OCI-LY1 (cell line): ENCODE measurements around the gene ACMSD.

Experiments used
- EZH2 ChIP-seq: fragments of 200-600 bp; sonication (generic), shearing (Covaris generic); IDR thresholded peaks from 2 replicates; pipeline ENCODE4 v1.8.0; 2017; ENCODE audit warnings: borderline replicate concordance, mixed run types, mild to moderate bottlenecking, antibody characterized with exemption, low read length, moderate library complexity, mixed read lengths
- TF ChIP-seq, protein P1 (sequence below): fragments of 200-600 bp; sonication (generic), shearing (Covaris generic); IDR thresholded peaks from 2 replicates; pipeline ENCODE4 v1.5.1; 2017; ENCODE audit warnings: mild to moderate bottlenecking, antibody characterized with exemption, low read length, moderate library complexity, mixed read lengths

DNA sequence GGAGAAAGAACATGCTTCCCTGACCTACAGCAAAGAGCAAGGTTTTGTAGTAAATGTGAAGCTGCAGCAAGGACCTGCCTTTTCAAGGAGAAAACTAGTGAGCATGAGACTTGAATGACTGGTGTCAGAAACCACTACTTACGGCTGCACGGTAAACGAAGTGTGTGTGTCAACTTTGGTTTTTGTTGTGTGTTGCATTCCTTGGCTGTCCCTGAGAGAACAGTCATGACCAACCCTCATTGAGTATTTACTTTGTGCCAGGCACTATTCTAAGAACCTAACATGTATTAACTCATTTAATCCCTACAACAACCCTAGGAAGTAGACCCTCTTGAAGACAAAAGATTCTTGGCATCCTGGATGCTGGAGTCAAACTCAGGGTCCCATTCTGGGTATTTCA lies 22.8 kb downstream of the ACMSD start:
- TF ChIP-seq, protein P1, sequence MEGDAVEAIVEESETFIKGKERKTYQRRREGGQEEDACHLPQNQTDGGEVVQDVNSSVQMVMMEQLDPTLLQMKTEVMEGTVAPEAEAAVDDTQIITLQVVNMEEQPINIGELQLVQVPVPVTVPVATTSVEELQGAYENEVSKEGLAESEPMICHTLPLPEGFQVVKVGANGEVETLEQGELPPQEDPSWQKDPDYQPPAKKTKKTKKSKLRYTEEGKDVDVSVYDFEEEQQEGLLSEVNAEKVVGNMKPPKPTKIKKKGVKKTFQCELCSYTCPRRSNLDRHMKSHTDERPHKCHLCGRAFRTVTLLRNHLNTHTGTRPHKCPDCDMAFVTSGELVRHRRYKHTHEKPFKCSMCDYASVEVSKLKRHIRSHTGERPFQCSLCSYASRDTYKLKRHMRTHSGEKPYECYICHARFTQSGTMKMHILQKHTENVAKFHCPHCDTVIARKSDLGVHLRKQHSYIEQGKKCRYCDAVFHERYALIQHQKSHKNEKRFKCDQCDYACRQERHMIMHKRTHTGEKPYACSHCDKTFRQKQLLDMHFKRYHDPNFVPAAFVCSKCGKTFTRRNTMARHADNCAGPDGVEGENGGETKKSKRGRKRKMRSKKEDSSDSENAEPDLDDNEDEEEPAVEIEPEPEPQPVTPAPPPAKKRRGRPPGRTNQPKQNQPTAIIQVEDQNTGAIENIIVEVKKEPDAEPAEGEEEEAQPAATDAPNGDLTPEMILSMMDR: no peak
- TF ChIP-seq EZH2: no peak
